ENCODE data around the gene KMT2E.
"Not testable (repeated sequence)": the region's sequence is repeated elsewhere in the genome, so short reads cannot be mapped to it uniquely, and the experiment has no call there.

KMT2E gene

GRCh38 chr7:105027176-105027853, 13.3 kb downstream of the KMT2E start:
- no peak for DNase-seq (ENCODE audit: low read depth, low spot score)

- DNase-seq (ENCODE audit: low read depth, low spot score): no peak
Measured at GRCh38 chr7:105028004-105028403, 14.0 kb downstream of the KMT2E start.

- DNase-seq (ENCODE audit: low read depth, low spot score): not testable (repeated sequence)
Measured at GRCh38 chr7:105028941-105029340, 14.9 kb downstream of the KMT2E start.

- no peak for DNase-seq (ENCODE audit: low read depth, low spot score)
Measured at GRCh38 chr7:105030447-105030846, 16.4 kb downstream of the KMT2E start.

- DNase-seq (ENCODE audit: low read depth, low spot score): no peak
Measured at GRCh38 chr7:105032553-105033214, 18.7 kb downstream of the KMT2E start.

- DNase-seq (ENCODE audit: low read depth, low spot score): no peak
Measured at GRCh38 chr7:105035349-105035748, 21.3 kb downstream of the KMT2E start.

GRCh38 chr7:105036217-105037168, 22.5 kb downstream of the KMT2E start:
- DNase-seq (ENCODE audit: low read depth, low spot score): no peak

- no peak for DNase-seq (ENCODE audit: low read depth, low spot score)
Measured at GRCh38 chr7:105037319-105037718, 23.3 kb downstream of the KMT2E start.

- no peak for DNase-seq (ENCODE audit: low read depth, low spot score)
Measured at GRCh38 chr7:105044449-105045070, 30.6 kb downstream of the KMT2E start.

GRCh38 chr7:105046414-105046813, 32.4 kb downstream of the KMT2E start:
- DNase-seq (ENCODE audit: low read depth, low spot score): no peak

GRCh38 chr7:105047932-105048331, 33.9 kb downstream of the KMT2E start:
- DNase-seq (ENCODE audit: low read depth, low spot score): no peak

GRCh38 chr7:105050493-105050892, 36.5 kb downstream of the KMT2E start:
- DNase-seq (ENCODE audit: low read depth, low spot score): no peak

GRCh38 chr7:105050899-105051298, 36.9 kb downstream of the KMT2E start:
- not testable (repeated sequence) for DNase-seq (ENCODE audit: low read depth, low spot score)

- DNase-seq (ENCODE audit: low read depth, low spot score): no peak
Measured at GRCh38 chr7:105055084-105055483, 41.1 kb downstream of the KMT2E start.

- DNase-seq (ENCODE audit: low read depth, low spot score): no peak
Measured at GRCh38 chr7:105055621-105056020, 41.6 kb downstream of the KMT2E start.

- no peak for DNase-seq (ENCODE audit: low read depth, low spot score)
Measured at GRCh38 chr7:105057472-105057871, 43.5 kb downstream of the KMT2E start.

GRCh38 chr7:105060437-105060836, 46.4 kb downstream of the KMT2E start:
- DNase-seq (ENCODE audit: low read depth, low spot score): no peak

- DNase-seq (ENCODE audit: low read depth, low spot score): no peak
Measured at GRCh38 chr7:105060923-105061322, 46.9 kb downstream of the KMT2E start.

GRCh38 chr7:105065104-105065503, 51.1 kb downstream of the KMT2E start:
- DNase-seq (ENCODE audit: low read depth, low spot score): no peak

GRCh38 chr7:105067691-105068090, 53.7 kb downstream of the KMT2E start:
- DNase-seq (ENCODE audit: low read depth, low spot score): no peak

GRCh38 chr7:105068886-105069285, 54.9 kb downstream of the KMT2E start:
- no peak for DNase-seq (ENCODE audit: low read depth, low spot score)

GRCh38 chr7:105073143-105073542, 59.1 kb downstream of the KMT2E start:
- DNase-seq (ENCODE audit: low read depth, low spot score): no peak
